ENCODE results near the gene IFI27L1. TPM values are rescaled to one million over a fixed set of nuclear protein-coding genes. Genes with fewer than 3 reads are reported as not detected.

Gene IFI27L1
- total RNA-seq, 2 donors from 2014 or later: 15.8 to 27.4 TPM

DNA sequence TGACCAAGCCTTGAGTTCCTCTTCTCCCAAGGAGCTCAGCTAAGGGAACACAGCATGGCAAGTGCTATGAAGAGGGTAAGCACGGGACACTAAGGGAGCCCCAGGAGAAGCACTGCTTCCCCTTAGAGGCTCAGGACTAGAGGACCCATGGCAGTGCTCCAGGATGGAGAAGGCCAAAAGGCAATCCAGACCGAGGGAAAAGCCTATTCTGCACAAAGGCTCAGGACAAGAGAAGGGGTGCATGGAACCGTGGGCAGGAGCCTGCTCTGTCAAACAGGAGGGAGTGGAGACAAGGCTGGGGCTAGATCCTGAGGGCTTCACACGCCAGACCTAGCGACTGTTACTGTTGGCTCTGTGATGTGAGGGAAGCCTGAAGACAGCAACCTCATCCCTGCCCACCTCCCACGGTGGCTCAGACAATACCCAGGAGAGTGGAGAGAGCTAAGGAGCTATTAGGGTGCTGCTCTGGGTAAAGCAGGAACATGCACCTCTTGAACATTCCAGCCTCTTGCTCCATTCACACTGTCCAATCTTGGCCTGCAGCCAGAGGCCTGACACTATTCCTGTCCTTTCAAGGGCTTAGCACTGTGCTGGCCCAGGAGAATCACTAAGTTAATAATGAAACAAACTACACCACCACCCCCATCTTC is 30.8 kb upstream of the IFI27L1 start:
- no peak for DNase-seq
- H3K4me1 ChIP-seq: no peaks in the 10 kb centered on the region
- TF ChIP-seq, protein P1, sequence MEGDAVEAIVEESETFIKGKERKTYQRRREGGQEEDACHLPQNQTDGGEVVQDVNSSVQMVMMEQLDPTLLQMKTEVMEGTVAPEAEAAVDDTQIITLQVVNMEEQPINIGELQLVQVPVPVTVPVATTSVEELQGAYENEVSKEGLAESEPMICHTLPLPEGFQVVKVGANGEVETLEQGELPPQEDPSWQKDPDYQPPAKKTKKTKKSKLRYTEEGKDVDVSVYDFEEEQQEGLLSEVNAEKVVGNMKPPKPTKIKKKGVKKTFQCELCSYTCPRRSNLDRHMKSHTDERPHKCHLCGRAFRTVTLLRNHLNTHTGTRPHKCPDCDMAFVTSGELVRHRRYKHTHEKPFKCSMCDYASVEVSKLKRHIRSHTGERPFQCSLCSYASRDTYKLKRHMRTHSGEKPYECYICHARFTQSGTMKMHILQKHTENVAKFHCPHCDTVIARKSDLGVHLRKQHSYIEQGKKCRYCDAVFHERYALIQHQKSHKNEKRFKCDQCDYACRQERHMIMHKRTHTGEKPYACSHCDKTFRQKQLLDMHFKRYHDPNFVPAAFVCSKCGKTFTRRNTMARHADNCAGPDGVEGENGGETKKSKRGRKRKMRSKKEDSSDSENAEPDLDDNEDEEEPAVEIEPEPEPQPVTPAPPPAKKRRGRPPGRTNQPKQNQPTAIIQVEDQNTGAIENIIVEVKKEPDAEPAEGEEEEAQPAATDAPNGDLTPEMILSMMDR (IDR thresholded peaks at IDR 0.05): no peak
- peaks cover 13% of the 10 kb centered on the region for H3K36me3 ChIP-seq
- no peak overlapping the region for H3K9ac ChIP-seq (ENCODE audit: low read depth in 2 of 2, low read length in 2 of 2)
- intact Hi-C loops (cut with DNase I): loop anchor here (2.0 kb wide), 1 partner anchor 82 kb away; no protein-coding TSS in a partner anchor
- H3K4me3 ChIP-seq: no peak overlapping the region
- H3K27ac ChIP-seq: no peak overlapping the region
- H3K9me3 ChIP-seq: no peaks in the 10 kb centered on the region
- H3K27me3 ChIP-seq: no peaks in the 10 kb centered on the region

DNA sequence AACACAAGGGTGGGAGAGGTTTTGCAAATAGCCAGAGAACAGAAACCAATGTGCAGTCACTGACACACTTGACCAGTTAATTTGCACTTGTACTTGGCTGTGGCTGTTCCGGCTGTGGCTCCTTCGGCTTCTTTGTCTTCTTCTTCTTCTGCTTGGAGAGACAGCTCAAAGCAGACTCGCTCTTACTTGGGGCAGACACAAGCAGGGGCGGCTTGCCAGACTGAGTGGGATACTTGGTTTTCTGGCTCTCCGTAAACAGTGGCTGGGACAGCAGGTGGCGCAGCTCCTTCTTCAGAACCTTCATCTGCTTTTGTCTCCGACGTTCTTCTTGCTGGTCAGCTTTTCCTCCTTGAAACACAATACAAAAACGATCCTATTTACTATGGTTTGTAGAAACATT is 30.0 kb upstream of the IFI27L1 start:
- peaks cover 18% of the 10 kb centered on the region for H3K36me3 ChIP-seq
- H3K9ac ChIP-seq (ENCODE audit: low read depth in 2 of 2, low read length in 2 of 2): no peak overlapping the region
- H3K27ac ChIP-seq: no peak overlapping the region
- TF ChIP-seq, protein P1 (IDR thresholded peaks at IDR 0.05): peak; percentile 38
- H3K27me3 ChIP-seq: no peaks in the 10 kb centered on the region
- DNase-seq: peak; percentile 54
- no peaks in the 10 kb centered on the region for H3K4me1 ChIP-seq
- intact Hi-C loops (cut with DNase I): loop anchor here (2.0 kb wide), 1 partner anchor 82 kb away; no protein-coding TSS in a partner anchor
- H3K4me3 ChIP-seq: no peak overlapping the region
- H3K9me3 ChIP-seq: no peaks in the 10 kb centered on the region

DNA sequence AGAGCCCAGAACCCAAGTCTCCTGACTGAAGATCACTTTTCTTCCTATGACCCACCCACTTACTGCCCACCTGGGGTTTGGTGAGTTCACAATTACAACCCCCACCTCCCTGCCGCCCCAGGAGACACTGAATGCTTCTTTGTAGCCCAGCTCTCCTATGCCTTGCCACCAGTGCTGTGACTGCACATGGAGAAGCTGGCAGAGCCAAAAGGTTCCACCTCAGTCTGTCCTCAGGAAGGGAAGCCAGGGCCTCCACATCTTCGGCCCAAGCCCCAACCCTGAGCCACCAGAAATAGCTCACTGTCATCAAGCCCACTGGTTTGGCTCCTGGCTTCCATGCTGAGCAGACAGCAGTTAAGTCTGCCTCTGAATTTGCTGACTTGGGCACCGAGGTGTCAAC is 29.3 kb upstream of the IFI27L1 start:
- Histone ChIP-seq H3K4me3 (no peak overlapping the region), H3K27ac (no peak overlapping the region), H3K27me3 (no peaks in the 10 kb centered on the region), H3K36me3 (peaks cover 20% of the 10 kb centered on the region), H3K9me3 (no peaks in the 10 kb centered on the region), H3K4me1 (no peaks in the 10 kb centered on the region), H3K9ac (ENCODE audit: low read depth in 2 of 2, low read length in 2 of 2) (no peak overlapping the region)
- TF ChIP-seq, protein P1 (IDR thresholded peaks at IDR 0.05): no peak
- intact Hi-C loops (cut with DNase I): loop anchor here (2.0 kb wide), 1 partner anchor 81 kb away; no protein-coding TSS in a partner anchor
- no peak for DNase-seq

DNA sequence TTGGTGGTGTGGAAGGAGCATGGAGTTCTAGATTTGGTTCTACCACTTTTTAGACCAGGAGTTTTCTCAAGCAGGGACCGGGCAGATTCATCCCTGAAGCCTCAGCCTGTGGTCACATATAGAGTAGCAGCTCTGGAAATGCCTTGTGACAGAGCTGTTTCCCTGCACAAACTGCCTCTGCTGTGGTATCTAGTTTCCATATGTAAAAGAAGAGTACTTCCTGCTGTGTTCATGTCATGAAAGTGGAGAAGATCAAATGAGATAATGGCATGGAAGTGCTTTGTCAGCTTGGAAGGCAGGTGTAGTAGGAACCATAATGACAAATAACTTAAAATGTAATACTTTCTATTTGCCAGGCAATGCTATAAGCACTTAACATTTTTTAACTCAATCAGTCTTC is 28.9 kb upstream of the IFI27L1 start:
- Histone ChIP-seq H3K9me3 (no peaks in the 10 kb centered on the region), H3K36me3 (peaks cover 20% of the 10 kb centered on the region), H3K27ac (no peak overlapping the region), H3K4me3 (no peak overlapping the region), H3K4me1 (no peaks in the 10 kb centered on the region), H3K27me3 (no peaks in the 10 kb centered on the region), H3K9ac (ENCODE audit: low read depth in 2 of 2, low read length in 2 of 2) (no peak overlapping the region)
- DNase-seq: no peak
- TF ChIP-seq, protein P1 (IDR thresholded peaks at IDR 0.05): no peak
- intact Hi-C loops (cut with DNase I): no loop called here

DNA sequence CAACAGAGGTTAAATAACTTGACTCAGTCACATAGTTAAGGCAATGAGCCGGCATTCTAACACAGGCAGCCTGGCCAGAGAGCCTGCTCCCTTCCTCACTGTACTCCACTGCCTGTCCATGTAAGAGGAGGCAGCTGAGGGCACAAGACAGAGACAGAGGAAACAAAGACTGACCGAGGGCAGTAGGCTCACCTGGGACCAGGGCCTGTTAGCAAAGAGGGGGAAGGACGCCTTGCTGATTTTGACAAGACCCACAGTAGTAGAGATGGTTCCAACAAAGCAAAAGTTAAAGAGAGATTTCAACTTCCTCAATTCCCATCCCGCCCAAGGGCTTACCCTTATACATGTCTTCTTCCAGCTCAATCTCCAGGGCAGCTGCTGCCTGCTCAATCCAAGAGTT is 28.4 kb upstream of the IFI27L1 start:
- no peak overlapping the region for H3K27ac ChIP-seq
- H3K4me3 ChIP-seq: no peak overlapping the region
- no peaks in the 10 kb centered on the region for H3K9me3 ChIP-seq
- H3K9ac ChIP-seq (ENCODE audit: low read depth in 2 of 2, low read length in 2 of 2): no peak overlapping the region
- intact Hi-C loops (cut with DNase I): no loop called here
- H3K36me3 ChIP-seq: peaks cover 20% of the 10 kb centered on the region
- H3K27me3 ChIP-seq: no peaks in the 10 kb centered on the region
- TF ChIP-seq, protein P1 (IDR thresholded peaks at IDR 0.05): no peak
- DNase-seq: no peak
- no peaks in the 10 kb centered on the region for H3K4me1 ChIP-seq
